PC-3 (cell line): ENCODE measurements around the gene RAB11FIP4. TPM values are rescaled to one million over a fixed set of nuclear protein-coding genes. Genes with fewer than 3 reads are reported as not detected.

Source experiments
- ATAC-seq: fragments of 200-7000 bp; cut with Tn5 transposase; 2 replicates; pipeline ENCODE4 v1.9.1; 2020; ENCODE audit warnings: mild to moderate bottlenecking, moderate library complexity
- BruUV-seq: library from RNA; stranded (reverse); fragments of 400-500 nt; replicated peaks from 2 replicates; lab custom pipeline; 2021; lab: Mats Ljungman, UMichigan
- CTCF ChIA-PET: fragments of 300-600 bp; sonication (Branson Sonifier 250); formaldehyde crosslinking; loops from one replicate; lab custom pipeline; 2022; ENCODE audit warnings: antibody characterized with exemption; lab: Charles Lee
- POLR2A ChIA-PET: fragments of 300-600 bp; sonication (Branson Sonifier 250); formaldehyde crosslinking; loops from one replicate; lab custom pipeline; 2022; ENCODE audit warnings: antibody characterized with exemption; ENCODE audit not compliant: unreplicated experiment; lab: Charles Lee
- DNase-seq: peaks from one replicate; pipeline ENCODE4 v3.0.0-alpha.2; 2015
- H2AFZ ChIP-seq: fragments of 300-600 bp; sonication (generic); 2 replicates; pipeline ENCODE4 v1.6.0; 2016; ENCODE audit warnings: antibody characterized with exemption, low read length
- H3F3A ChIP-seq: fragments of 300-600 bp; sonication (generic); one replicate; pipeline ENCODE4 v1.6.0; 2017; ENCODE audit warnings: antibody characterized with exemption, low read length, control low read depth, mild to moderate bottlenecking; ENCODE audit not compliant: unreplicated experiment
- H3K27ac ChIP-seq: fragments of 300-600 bp; sonication (generic); 2 replicates; pipeline ENCODE4 v1.5.1; 2016; ENCODE audit warnings: mild to moderate bottlenecking, low read length
- H3K27me3 ChIP-seq: fragments of 300-600 bp; sonication (generic); 2 replicates; pipeline ENCODE4 v1.6.1; 2016; ENCODE audit warnings: low read length, mixed read lengths
- H3K36me3 ChIP-seq: fragments of 300-600 bp; sonication (generic); 2 replicates; pipeline ENCODE4 v1.6.1; 2016; ENCODE audit warnings: low read depth, mixed run types, low read length, mixed read lengths
- H3K4me1 ChIP-seq: fragments of 300-600 bp; sonication (generic); 2 replicates; pipeline ENCODE4 v1.5.1; 2016; ENCODE audit warnings: low read length; ENCODE audit not compliant: insufficient read depth
- H3K4me2 ChIP-seq: fragments of 300-600 bp; sonication (generic); 2 replicates; pipeline ENCODE4 v1.6.0; 2016; ENCODE audit warnings: low read length
- H3K4me3 ChIP-seq: fragments of 300-600 bp; sonication (generic); 2 replicates; pipeline ENCODE4 v1.5.1; 2016; ENCODE audit warnings: mild to moderate bottlenecking, low read length, mixed read lengths
- H3K79me2 ChIP-seq: fragments of 300-600 bp; sonication (generic); 2 replicates; pipeline ENCODE4 v1.6.1; 2017; ENCODE audit warnings: low read length, mixed read lengths
- H3K9ac ChIP-seq: fragments of 300-600 bp; sonication (generic); 2 replicates; pipeline ENCODE4 v1.6.0; 2016; ENCODE audit warnings: mild to moderate bottlenecking, low read length
- H3K9me2 ChIP-seq: fragments of 300-600 bp; sonication (generic); replicated peaks from 2 replicates; pipeline ENCODE4 v1.6.1; 2016; ENCODE audit warnings: mixed run types, low read length, mixed read lengths
- H3K9me3 ChIP-seq: fragments of 300-600 bp; sonication (generic); 2 replicates; pipeline ENCODE4 v1.6.1; 2016; ENCODE audit warnings: low read length, mixed read lengths
- H4K20me1 ChIP-seq: fragments of 300-600 bp; sonication (generic); 2 replicates; pipeline ENCODE4 v1.6.1; 2016; ENCODE audit warnings: low read length, mixed read lengths
- CTCF ChIP-seq: fragments of 300-600 bp; sonication (generic); conservative IDR thresholded peaks from 2 replicates; pipeline ENCODE4 v1.5.1; 2017; ENCODE audit warnings: antibody characterized with exemption, low read depth, mild to moderate bottlenecking, low read length
- EZH2 ChIP-seq: fragments of 300-600 bp; sonication (generic); IDR thresholded peaks from one replicate; pipeline ENCODE4 v1.6.1; 2017; ENCODE audit warnings: antibody characterized with exemption, mild to moderate bottlenecking, low read length; ENCODE audit not compliant: unreplicated experiment
- EZH2phosphoT487 ChIP-seq: fragments of 300-600 bp; sonication (generic); IDR thresholded peaks from 2 replicates; pipeline ENCODE4 v1.6.1; 2018; ENCODE audit warnings: mild to moderate bottlenecking, antibody characterized with exemption, low read length, borderline replicate concordance
- intact Hi-C: fragments of 100-400 bp; cut with micrococcal nuclease; formaldehyde crosslinking; loops from 2 replicates; pipeline ENCODE4 v1.9.0; 2023
- total RNA-seq: library from RNA; depleted of rRNA; stranded (reverse); fragments of >200 nt; gene quantifications from 2 replicates; pipeline ENCODE4 v1.2.3, GENCODE V29; 2014

Gene RAB11FIP4
- total RNA-seq, 1 experiment from 2014 or later = 4.2 TPM

GRCh38 chr17:31392002-31392855 lies 754 bp downstream of the RAB11FIP4 start:
- DNase-seq (no peak), ATAC-seq (no peak)
- TF ChIP-seq EZH2 = no peak
- no peak for TF ChIP-seq CTCF
- no peak for TF ChIP-seq EZH2phosphoT487
- Histone ChIP-seq H3K9me2 (no peaks in the 10 kb centered on the region), H3K79me2 (no peaks in the 10 kb centered on the region), H3F3A (no peaks in the 10 kb centered on the region), H3K4me1 (no peaks in the 10 kb centered on the region), H3K4me2 (no peak overlapping the region), H3K36me3 (no peaks in the 10 kb centered on the region), H3K27ac (no peak overlapping the region), H3K4me3 (no peak overlapping the region), H3K27me3 (no peaks in the 10 kb centered on the region; the same call in 1 of the 2 replicates), H4K20me1 (no peaks in the 10 kb centered on the region), H2AFZ (no peak overlapping the region), H3K9me3 (no peaks in the 10 kb centered on the region), H3K9ac (no peak overlapping the region)
- intact Hi-C loops = no loop called here
- CTCF ChIA-PET = no interaction called here
- no TSS peak for BruUV-seq
- POLR2A ChIA-PET = no interaction called here

- no peaks in the 10 kb centered on the region for H3F3A ChIP-seq
- H2AFZ ChIP-seq = no peak overlapping the region
- no peak overlapping the region for H3K4me3 ChIP-seq
- H3K9me2 ChIP-seq = no peaks in the 10 kb centered on the region
- no peak for TF ChIP-seq EZH2
- no peak for DNase-seq
- H3K4me1 ChIP-seq = no peaks in the 10 kb centered on the region
- no peaks in the 10 kb centered on the region; the same call in 1 of the 2 replicates for H3K27me3 ChIP-seq
- intact Hi-C loops = no loop called here
- CTCF ChIA-PET = no interaction called here
- H3K79me2 ChIP-seq = no peaks in the 10 kb centered on the region
- ATAC-seq = no peak
- POLR2A ChIA-PET = no interaction called here
- no peak overlapping the region for H3K4me2 ChIP-seq
- H4K20me1 ChIP-seq = no peaks in the 10 kb centered on the region
- H3K27ac ChIP-seq = no peak overlapping the region
- H3K36me3 ChIP-seq = no peaks in the 10 kb centered on the region
- no TSS peak for BruUV-seq
- no peak overlapping the region for H3K9ac ChIP-seq
- no peaks in the 10 kb centered on the region for H3K9me3 ChIP-seq
These were observed 1.6 kb downstream of the RAB11FIP4 start for GRCh38 chr17:31392856-31393748.

- H3K9me3 ChIP-seq = no peaks in the 10 kb centered on the region
- H3K79me2 ChIP-seq = no peaks in the 10 kb centered on the region
- TF ChIP-seq EZH2phosphoT487 (no peak), EZH2 (no peak), CTCF (no peak)
- ChIA-PET POLR2A (no interaction called here), CTCF (no interaction called here)
- H3F3A ChIP-seq = no peaks in the 10 kb centered on the region
- ATAC-seq (no peak), DNase-seq (no peak)
- no peaks in the 10 kb centered on the region for H3K36me3 ChIP-seq
- H3K4me3 ChIP-seq = no peak overlapping the region
- H3K27me3 ChIP-seq = no peaks in the 10 kb centered on the region; the same call in 1 of the 2 replicates
- H3K9me2 ChIP-seq = no peaks in the 10 kb centered on the region
- no peak overlapping the region for H3K4me2 ChIP-seq
- no peaks in the 10 kb centered on the region for H3K4me1 ChIP-seq
- H4K20me1 ChIP-seq = no peaks in the 10 kb centered on the region
- no TSS peak for BruUV-seq
- no peak overlapping the region for H3K27ac ChIP-seq
- intact Hi-C loops = no loop called here
- no peak overlapping the region for H2AFZ ChIP-seq
- no peak overlapping the region for H3K9ac ChIP-seq
These were observed 2.3 kb downstream of the RAB11FIP4 start for GRCh38 chr17:31393749-31394146.
